Lower leg skin (tissue), 3 donors: Measurements from ENCODE around the gene DUSP6.

Experiments used
- POLR2A ChIP-seq, 2 donors: fragments of 450-650 bp; IDR thresholded peaks; one replicate each; pipeline ENCODE4 v1.6.1; 2016 to 2017; ENCODE audit warnings: antibody characterized with exemption in 2 of 2, mild to moderate bottlenecking in 1 of 2, moderate library complexity in 1 of 2
- TF ChIP-seq, protein P1 (sequence below), 3 donors: fragments of 450-650 bp; IDR thresholded peaks; one replicate each; pipeline ENCODE4 v1.5.1; 2016; ENCODE audit warnings: antibody characterized with exemption in 3 of 3, mild to moderate bottlenecking in 3 of 3, moderate library complexity in 2 of 3

DNA sequence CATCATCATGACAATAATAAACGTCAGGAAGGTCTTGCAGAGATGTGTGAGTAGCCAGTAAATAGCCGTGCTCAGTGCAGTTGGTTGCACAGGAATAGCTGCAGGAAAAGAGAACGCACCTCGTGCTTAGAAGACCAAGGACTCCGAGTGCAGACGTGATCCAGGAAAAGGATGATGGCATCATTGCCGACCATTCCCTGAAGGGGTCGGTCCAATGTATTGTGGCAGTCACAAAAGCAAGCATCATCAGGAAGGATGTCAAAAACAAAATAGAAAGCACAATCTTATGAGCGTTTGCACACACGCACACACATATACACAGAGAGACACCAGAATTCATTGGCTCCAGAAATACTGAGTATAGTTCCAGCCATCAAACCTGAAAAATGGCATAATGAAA lies 12.8 kb downstream of the DUSP6 start:
- TF ChIP-seq, protein P1, sequence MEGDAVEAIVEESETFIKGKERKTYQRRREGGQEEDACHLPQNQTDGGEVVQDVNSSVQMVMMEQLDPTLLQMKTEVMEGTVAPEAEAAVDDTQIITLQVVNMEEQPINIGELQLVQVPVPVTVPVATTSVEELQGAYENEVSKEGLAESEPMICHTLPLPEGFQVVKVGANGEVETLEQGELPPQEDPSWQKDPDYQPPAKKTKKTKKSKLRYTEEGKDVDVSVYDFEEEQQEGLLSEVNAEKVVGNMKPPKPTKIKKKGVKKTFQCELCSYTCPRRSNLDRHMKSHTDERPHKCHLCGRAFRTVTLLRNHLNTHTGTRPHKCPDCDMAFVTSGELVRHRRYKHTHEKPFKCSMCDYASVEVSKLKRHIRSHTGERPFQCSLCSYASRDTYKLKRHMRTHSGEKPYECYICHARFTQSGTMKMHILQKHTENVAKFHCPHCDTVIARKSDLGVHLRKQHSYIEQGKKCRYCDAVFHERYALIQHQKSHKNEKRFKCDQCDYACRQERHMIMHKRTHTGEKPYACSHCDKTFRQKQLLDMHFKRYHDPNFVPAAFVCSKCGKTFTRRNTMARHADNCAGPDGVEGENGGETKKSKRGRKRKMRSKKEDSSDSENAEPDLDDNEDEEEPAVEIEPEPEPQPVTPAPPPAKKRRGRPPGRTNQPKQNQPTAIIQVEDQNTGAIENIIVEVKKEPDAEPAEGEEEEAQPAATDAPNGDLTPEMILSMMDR (IDR thresholded peaks at IDR 0.05) = no peak
- no peak for TF ChIP-seq POLR2A (IDR thresholded peaks at IDR 0.05)
